ENCODE results near the gene FNTB.

FNTB gene

DNA sequence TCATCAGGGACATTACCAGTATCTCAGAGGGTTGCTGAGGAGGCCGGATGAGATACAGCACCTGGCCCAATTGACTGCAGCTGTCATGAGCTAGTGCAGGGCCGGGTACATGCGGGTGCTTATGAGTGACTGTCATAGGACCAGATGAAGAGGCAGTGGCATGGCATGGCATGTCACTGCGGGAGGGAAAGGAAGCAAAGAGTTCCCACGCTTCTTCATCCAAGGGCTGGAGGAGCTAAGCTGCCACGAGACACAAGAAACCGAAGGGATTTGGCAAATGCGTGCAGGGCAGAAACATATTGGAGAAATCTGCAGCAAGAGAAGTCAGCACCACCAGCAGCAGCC is 33.4 kb upstream of the FNTB start:
- DNase-seq (ENCODE audit: low spot score), result no peak

DNA sequence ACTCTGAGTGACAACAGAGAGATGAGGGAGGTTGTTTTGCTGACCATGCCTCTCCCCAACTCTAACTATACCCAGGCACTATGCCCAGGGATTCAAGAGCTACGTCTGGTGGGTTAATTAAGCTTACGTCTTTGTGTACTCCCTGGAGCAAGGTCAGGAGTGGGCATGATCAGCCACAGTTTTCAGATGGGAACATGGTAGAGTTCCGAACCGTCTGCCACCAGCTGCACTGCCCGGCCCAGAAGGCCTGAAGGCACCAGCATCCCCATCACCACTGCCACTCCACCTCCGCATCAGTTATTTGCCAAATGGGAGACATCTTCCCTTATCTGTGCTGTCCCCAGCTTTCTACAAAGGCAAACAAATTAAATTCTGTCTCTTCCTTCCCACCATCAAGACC is 33.0 kb upstream of the FNTB start:
- no peak for DNase-seq (ENCODE audit: low spot score)

DNA sequence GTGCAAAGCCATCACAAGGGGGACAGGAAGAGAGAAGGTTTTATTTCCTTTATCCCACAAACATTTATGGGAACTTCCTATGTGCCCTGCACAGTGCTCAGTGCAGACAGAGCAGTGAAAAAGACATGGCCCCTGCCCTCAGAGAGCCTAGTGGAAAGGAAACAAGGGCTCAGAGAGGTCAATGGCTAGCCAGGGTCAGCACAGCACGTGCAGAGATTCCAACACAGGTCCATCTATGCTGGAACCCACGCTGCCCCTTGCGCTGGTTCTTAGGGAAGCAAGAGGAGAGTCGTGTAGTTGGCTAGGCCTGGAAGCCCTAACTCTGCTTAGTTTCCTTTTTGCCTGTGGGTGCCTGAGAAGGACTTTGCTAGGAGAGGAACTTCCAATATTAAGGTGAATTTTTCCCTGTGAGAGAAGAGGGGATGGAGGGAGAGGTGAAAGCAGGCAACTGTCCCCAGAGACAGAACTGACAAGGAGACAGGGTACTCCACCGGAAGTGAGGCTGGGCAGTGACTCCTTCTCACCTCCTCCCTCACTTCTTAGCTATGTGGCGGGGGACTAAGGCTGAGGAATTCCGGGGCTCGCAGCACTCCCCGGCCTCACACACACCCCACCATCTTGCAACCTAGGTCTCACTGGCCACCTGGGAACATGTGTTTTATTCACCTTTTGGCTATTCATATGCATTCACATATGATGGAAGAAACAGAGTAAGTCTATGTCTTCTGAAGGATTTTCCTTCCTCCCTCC is 32.0 kb upstream of the FNTB start:
- DNase-seq (ENCODE audit: low spot score), result no peak

DNA sequence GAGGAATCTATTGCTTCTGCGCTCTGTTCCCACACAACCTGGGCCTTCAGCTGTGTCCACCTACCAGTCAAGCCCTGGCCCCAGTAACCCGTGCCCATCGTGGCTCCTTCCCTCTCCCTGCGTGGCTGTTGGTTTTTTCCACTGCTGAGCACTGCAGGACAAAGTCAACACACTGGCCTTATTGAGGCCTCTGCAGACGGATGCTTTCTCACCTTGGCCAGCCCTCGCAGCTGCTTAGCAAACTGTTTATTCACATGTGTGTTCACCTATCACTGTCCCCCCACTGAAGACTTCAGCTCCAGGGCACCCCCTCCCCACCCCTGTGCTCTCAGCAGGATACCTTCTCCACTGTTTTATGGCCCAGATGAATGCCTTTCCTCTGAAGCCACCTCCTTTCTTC is 31.4 kb upstream of the FNTB start:
- no peak for DNase-seq (ENCODE audit: low spot score)

DNA sequence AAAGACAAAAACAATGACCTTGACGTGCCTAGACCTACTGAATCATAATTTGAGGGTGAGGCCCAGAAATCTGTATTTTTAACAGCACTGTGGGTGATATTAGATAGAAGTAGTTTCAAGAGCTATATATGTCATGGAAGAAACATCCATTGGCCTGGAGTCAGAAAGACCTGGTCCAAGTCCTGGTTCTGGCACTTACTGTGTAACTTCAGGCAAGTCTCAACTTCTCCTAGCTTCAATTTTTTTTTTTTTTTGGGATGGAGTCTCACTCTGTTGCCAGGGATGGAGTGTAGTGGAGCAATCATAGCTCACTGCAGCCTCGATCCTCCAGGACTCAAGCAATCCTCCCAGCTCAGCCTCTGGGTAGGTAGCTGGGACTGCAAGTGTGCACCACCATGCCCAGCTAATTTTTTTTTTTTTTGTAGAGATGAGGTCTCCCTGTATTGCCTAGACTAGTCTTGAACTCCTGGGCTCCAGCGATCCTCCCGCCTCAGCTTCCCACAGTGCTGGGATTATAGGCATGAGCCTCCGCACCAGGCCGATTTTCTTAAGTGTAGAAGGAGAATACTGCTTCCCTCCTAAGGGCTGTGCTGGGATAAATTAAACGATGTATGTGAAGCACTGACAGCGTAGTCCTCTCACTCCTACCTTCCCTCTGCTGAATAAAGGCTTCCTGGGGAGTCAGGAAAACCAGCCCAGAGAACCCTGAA is 29.8 kb upstream of the FNTB start:
- DNase-seq (ENCODE audit: low spot score), result no peak

DNA sequence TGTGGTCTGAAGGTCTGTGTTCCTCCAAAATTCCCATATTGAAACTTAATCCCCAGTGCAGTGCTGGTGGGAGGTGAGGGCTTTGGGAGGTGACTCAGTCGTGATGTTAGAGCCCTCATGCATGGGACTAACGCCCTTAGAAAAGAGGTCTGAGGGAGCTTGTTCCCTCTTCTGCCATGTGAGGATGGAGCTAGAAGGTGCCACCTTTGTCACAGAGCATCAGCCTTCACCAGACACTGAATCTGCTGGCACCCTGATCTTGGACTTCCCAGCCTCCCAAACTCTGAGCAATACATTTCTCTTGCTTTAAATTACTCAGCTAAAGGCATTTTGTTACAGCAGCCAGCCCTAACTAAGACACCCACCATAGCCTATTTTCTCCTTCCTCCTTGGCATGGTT is 28.5 kb upstream of the FNTB start:
- DNase-seq (ENCODE audit: low spot score), result no peak

DNA sequence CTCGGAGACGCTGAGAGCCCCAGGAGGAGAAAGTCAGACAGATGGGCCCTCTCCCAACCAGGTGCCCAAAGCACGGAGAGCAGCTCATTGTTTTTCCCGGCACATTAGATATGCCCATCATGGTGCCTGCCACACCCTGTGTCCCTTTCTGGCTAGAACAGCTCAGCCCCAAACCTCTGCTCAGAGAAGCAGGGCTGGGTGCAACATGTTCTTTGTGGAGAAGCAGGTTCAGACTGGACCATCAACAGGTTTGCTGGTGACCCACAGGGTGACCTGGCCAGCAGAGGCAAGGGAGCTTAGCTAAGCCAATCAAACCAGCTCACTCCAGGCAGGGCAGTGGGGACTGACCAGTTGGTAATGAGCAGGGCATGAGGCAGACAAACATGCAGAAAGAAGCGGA is 28.0 kb upstream of the FNTB start:
- no peak for DNase-seq (ENCODE audit: low spot score)

DNA sequence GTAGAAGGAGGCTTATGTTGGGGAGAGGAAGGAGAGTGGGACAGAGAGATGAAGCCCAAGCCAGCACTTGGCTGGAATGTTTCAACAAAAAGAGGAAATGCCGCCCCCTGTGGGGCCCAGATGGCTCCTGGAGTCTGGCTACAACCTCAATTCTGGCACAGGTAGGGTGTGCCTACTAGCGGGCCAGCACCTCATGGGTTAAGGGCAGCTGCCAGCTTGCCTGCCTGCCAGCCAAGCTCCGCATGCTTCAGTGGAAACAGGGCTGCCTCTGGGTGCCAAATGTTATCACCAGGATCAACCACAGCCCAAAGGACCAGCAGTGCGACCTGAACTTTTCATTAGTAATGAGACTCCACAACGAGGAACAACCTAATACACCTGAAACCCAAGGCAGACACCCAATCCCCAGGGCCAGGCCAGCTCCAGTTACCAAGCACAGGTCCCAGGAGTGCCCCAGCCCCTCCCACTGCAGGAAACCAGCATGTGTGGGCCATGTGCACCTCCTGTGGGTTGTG is 25.9 kb upstream of the FNTB start:
- DNase-seq (ENCODE audit: low spot score), result no peak

DNA sequence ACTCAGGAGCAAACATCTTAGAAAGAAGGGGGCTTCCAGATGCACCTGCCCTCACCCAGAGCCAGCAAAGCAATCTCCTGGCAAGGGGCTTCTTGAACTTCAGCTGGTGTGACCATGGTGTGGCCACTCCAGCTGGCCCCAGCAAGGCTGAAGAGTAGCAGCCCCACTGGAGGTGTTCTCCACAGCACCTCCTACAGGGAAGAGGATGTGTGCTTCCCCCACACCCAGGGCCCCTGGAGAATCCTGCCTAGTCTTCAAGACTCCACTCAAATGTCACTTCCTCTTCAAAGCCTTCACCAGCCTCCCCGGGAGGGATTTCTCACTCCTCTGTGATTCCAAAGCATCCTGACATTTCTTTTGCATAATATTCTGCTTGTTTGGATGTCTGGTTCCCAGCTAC is 23.1 kb upstream of the FNTB start:
- no peak for DNase-seq (ENCODE audit: low spot score)

DNA sequence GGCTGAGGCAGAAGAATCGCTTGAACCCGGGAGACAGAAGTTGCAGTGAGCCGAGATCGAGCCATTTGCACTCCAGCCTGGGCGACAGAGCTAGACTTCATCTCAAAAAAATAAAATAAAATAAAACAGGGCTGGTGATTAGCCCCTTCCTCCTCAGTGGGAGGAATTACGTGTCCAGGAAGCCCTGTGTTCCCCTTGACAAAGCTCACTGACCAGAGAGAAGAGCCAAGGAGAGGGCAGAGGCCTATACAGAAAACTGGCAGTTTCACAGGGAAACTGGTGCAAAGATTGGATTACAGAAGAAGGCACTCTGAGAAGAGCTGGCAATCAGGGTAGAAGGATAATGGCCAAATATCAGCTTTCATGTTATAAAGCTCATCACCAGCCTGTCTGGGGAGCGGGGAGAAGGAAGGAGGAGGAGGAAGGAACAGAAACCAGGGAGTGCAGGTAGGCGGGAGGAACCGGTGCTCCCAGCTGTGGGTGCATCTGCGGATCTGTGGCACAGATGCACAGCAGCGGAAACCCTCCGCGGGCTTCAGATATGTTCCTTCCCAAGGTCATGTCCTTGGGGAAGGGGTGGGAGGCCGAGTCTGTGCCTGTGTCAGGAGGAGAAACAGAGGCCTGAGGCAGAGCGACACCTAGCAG is 21.2 kb upstream of the FNTB start:
- DNase-seq (ENCODE audit: low spot score), result no peak

DNA sequence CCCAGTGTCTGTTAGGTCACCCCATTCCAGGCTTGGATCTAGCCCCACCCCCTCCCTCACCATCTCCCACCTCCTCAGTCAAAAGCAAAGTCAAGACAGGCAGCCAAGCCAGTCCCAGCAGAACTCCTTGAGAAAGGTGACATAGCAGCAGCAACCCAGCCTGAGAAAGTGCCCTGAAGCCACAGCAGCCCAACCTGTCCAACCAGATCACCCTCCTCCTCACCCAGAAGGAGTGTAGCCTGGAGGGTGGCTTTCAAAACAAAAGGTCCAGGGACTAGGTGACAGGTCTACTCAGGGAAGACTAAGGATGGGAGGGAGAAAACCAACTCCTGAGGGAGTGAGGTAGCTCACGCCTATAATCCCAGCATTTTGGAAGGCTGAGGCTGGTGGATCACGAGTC is 19.7 kb upstream of the FNTB start:
- DNase-seq (ENCODE audit: low spot score), result no peak

DNA sequence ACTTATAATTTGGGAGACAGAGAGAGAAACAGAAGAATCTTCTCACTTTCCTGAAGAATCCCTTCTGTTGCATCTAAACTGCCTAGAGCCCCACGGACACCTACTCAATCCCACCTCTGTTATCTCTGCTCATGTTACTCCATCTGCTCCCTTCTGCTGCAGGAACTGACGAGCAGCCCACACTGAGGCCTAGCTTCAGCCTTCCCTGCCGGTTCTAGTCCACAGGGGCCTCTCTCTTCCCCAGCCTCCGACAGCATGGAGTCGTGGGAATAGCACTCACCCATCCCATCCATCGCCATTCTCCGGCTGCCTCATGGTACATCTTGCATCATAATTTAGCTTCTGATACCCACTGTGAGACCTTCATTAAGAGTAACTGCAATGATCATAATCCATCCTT is 18.5 kb upstream of the FNTB start:
- DNase-seq (ENCODE audit: low spot score), result no peak

DNA sequence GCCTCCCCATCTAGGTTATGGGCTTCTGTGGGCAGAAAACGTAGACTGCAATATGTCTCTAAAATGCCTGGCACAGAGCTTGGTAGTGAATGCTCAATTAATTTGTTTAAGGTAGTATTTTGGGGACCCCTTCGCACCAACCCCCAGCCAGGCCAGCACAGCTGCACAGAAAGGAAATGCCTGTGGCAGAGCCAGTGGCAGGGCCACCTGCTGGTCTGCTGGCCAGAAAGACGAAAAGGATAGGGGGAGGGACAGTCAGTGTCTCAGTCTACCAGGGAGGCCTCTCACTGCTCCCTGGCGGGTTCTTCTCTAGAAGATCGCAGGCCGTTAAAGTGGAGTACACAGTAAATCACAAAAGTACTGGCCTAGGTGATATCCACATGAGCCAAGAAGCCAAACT is 18.0 kb upstream of the FNTB start:
- DNase-seq (ENCODE audit: low spot score), result no peak

DNA sequence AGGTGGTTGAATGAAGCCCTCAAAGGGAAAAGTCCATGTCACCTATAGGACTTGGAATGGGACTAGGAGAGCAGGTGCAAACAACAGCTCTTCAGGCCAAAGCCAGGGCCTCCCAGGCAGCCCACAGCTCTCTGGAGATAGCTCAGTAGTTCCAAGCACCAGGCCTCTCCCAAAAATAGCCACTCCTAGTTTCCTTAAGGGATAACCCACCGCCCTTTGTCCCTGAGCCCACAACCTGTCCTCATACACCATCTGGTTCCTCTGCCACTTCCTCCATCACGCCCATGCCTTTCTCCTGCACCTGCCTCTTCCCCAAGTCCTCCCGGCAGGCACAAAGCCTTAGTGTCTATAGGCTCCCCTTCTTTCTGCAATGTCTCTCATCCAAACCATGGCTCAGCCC is 16.7 kb upstream of the FNTB start:
- DNase-seq (ENCODE audit: low spot score), result no peak

DNA sequence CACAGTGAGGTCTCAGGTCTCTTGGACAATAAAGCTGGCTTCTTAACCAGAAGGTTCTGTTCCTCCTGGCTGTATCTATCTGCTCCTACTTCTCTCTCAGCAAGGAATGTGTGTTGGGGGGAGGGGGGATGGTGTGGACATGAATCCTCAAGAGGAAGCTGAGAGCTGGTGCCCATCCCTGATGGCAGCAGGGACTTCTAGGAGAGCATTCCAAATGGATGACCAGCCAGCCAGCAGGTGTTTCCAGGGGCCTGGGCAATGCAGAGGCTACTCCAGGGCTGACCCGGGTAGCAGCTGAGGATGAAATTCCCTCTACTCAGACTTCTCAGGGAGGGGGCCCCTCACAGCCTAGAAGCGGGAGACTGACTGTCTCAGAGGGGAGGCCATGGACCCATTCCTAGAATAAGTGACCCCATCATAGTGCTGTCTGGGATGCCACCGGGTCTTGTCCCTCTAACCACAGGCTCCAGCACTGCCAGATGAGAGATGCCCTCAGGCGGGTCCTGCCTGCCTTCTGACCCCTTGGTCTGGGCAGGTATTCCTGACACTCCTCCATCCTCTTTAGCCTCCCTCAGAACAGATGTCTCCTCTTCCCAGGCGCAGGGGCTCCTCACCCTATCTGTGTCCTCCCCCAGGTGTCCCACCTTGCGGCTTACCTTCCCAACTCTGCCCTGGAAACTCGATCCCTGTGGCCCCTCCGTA is 15.8 kb upstream of the FNTB start:
- no peak for DNase-seq (ENCODE audit: low spot score)

DNA sequence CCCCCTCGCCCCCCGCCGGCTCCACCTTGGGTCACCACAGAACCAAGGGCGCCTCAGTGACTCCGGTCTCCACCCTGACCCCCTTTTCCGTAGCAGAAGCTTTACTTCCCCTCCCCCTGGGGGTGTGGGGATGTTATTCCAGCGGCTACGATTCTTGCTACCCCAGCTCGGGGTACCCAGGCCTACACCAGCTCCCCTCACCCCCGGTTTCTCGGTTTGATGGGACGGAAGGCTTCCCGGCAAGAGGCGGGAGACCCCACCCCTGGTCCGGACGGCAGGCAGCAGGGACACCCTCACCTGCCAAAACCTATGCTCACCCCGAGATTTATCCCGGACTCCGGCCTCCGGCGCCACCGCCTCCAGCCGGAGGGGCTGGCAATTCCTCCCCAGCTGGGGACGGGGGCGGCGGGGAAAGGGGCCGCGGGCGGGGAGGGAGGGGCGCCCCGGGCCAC is 15.2 kb upstream of the FNTB start:
- no peak for DNase-seq (ENCODE audit: low spot score)

DNA sequence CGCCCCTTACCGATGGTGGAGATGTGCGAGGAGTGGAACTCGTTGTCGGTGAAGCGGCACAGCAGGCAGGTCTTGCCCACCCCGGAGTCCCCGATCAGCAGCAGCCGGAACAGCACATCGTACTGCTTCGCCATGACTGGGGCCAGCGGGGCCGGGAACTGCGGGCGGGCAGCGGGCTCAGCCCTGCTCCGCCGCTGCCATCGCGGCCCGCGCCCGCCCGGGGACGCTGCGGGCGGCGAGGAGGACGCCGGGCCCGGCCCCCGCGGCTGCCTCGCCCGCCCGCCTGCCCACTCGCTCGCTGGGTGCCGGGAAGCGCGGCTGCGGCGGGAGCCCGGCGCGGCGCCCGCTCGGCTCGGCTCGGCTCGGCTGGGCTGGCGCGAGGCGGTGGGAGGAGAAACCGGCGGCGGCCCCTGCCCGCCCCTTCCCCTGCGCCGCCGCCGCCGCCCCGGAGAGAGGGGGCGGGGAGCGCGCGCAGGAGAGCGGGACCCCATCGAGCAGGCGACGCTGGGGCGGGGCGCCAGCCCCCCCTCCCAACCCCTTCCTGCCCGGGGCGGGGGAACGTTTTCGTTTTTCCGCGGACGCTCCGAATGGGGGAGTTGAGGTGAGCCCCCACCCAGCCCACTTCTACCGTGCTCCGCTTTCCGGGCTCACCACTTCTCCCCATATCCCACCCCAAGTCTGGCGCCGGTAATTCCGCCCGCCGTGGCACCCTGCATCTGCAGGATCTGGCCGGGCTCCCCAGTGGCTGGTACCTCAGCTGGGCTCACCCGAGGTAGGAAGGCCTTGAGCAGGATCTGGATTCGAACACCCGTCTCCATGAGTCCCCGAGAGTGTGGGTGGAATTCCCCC is 14.5 kb upstream of the FNTB start, which contains the start of gene RAB15:
Gene RAB15 (minus strand): TSS at position 394 of the 849 bp plus-strand sequence. CDS start 260 bp downstream, at position 134.
- DNase-seq (ENCODE audit: low spot score), result peak; percentile 19

DNA sequence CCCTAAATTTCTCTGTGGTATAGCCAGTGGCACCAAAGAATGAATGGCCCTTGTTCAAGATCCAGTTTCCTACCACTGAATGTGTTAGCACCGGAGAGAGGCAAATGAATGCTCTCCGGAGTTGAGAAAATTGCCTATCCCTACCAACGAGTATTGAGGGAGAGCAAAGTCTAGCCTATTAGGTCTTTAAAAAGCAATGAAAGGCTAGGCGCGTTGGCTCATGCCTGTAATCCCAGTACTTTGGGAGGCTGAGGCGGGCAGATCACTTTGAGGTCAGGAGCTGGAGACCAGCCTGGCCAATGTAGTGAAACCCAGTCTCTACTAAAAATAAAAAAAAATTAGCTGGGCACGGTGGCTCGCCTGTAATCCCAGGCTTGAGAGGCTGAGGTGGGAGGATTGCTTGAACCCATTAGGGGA is 13.7 kb upstream of the FNTB start:
- no peak for DNase-seq (ENCODE audit: low spot score)

DNA sequence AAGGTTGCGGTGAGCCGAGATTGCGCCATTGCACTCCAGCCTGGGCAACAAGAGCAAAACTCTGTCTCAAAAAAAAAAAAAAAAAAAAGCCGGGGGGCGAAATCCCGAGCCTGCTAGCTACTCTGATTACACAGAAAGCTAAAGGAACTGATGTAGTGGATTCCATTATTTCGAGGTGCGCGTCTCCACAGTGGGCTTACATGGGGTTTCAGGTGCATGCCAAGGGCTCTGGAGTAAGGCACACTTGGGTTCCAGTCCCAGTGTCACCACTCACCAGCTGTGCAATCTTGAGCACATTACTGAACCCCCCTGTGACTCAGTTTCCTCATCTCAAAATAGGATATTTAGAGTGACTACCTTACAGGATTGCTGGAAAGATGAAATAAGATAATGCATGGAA is 12.9 kb upstream of the FNTB start:
- no peak for DNase-seq (ENCODE audit: low spot score)

DNA sequence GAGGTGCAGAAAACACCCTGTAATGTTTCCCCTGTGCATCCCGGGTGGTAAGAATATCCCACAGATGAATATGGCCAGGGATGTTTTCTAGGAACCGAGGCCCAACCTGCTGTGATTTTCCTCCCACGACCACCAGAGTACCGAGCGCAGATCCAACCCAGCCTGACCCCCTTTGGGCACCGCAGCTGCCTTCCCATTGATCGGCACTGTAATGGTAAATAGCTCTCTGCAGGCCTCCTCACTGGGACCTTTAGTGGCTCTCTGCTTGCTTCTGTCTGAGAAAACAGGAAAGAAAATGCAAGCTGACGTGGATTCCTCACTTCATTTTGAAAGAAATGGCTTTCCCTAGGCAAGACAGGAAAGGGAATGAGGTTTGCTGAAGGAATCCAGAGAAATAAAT is 12.1 kb upstream of the FNTB start:
- no peak for DNase-seq (ENCODE audit: low spot score)

DNA sequence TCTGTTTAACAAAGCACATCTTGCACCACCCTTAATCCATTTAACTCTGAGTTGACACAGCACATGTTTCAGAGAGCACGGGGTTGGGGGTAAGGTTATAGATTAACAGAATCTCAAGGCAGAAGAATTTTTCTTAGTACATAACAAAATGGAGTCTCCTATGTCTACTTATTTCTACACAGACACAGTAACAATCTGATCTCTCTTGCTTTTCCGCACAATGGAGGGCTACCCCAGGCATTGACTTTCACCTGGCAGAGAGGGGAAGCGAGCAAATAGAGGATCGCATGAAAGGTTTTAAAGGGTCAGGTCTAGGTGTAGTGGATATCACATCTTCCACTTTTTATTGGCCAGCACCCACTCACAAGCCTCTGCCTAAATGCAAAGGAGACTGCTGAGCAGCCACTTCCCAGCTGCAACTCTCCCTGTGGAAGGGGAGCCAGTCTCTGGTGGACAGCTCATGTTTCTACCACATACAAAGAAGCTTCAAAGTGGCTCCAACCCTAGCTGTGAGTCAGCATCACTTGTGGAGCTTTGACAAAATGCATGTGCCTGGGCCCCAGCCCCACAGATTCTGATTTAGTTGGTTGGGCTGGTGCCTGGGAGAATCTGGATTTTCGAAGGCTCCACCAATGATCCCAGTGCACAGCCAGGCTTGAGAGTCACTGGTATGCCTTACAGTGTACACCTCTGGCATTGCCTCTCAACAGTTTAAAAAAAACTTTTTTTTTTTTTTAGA is 7.2 kb upstream of the FNTB start:
- no peak for DNase-seq (ENCODE audit: low spot score)
